Measurements from ENCODE around the gene TUBGCP3. TPM values are rescaled to one million over a fixed set of nuclear protein-coding genes. Genes with fewer than 3 reads are reported as not detected.

TUBGCP3 gene
- total RNA-seq, 6 experiments from 2014 or later, result 16.5 to 28.5 (median 25.6) TPM

DNA sequence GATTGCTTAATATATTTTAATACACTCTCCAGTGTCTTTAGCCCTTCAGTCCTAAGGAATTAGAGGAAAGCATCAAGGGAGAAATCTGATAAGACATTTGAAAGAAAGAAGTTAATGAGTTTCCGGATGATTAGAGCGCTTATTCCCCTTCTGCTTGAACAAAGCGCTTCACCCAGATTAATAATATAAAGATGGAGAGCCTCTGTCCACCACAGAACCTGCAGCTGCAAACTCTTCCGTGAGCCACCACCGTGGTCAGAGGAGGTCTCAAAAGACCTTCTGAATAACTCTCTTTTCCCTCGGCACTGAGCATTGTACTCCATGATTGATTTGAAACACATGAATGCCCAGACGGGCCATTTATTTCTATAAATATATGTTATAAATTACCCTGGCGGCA is 14.2 kb upstream of the TUBGCP3 start:
- Mint-ChIP-seq H3K36me3 (ENCODE audit: low read depth) (no peaks in the 10 kb centered on the region), H3K9me3 (no peaks in the 10 kb centered on the region), H3K4me3 (no peak overlapping the region), H3K27ac (no peak overlapping the region), H3K27me3 (ENCODE audit: insufficient read depth) (no peaks in the 10 kb centered on the region; the same call in 1 of the 2 replicates), H3K4me1 (ENCODE audit: low read depth) (peaks cover 35% of the 10 kb centered on the region)
- TF ChIP-seq, protein P1, sequence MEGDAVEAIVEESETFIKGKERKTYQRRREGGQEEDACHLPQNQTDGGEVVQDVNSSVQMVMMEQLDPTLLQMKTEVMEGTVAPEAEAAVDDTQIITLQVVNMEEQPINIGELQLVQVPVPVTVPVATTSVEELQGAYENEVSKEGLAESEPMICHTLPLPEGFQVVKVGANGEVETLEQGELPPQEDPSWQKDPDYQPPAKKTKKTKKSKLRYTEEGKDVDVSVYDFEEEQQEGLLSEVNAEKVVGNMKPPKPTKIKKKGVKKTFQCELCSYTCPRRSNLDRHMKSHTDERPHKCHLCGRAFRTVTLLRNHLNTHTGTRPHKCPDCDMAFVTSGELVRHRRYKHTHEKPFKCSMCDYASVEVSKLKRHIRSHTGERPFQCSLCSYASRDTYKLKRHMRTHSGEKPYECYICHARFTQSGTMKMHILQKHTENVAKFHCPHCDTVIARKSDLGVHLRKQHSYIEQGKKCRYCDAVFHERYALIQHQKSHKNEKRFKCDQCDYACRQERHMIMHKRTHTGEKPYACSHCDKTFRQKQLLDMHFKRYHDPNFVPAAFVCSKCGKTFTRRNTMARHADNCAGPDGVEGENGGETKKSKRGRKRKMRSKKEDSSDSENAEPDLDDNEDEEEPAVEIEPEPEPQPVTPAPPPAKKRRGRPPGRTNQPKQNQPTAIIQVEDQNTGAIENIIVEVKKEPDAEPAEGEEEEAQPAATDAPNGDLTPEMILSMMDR (IDR thresholded peaks at IDR 0.05), result no peak
- no peak for DNase-seq

DNA sequence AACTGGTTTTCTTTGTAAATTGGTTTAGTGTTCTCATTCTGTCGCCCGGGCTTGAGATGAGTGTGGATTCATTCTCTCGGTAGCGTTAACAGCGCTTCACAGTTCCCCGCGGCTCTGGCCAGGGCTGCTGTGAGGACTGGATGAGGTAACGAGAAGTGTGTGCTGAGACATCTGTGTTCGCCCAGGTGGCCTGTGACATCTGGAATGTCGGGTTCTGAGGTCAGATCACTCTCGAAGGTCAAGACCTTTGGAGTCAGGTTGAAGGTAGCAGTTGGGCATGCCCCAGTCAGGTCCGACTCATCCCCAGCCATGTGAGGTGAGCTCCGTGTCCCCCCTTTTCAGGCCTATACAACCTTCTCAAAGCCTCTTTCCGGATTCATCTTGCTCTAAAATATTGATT is 13.4 kb upstream of the TUBGCP3 start:
- Mint-ChIP-seq H3K27ac (no peak overlapping the region), H3K4me3 (no peak overlapping the region), H3K36me3 (ENCODE audit: low read depth) (no peaks in the 10 kb centered on the region), H3K4me1 (ENCODE audit: low read depth) (peaks cover 30% of the 10 kb centered on the region), H3K27me3 (ENCODE audit: insufficient read depth) (no peaks in the 10 kb centered on the region; the same call in 1 of the 2 replicates), H3K9me3 (no peaks in the 10 kb centered on the region)
- TF ChIP-seq, protein P1 (IDR thresholded peaks at IDR 0.05), result no peak
- DNase-seq, result no peak

DNA sequence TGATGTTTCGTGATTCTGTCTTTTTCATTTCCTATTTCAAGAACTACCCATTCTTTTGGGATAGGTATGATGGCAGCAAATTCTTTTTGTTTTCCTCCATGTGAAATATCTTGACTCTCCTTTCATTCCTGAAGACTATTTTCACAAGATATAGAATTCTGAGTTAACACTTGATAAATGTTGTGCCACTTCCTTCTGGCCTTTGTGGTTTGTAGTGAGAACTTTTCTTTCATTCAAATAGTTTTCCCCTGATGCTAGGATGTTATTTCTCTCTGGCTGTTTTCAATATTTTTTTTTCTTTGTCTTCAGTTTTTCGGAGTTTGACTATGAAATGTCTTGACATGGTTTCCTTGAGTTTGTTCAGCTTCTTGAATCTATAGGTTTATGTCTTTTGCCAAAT is 8.3 kb upstream of the TUBGCP3 start:
- H3K27me3 Mint-ChIP-seq (ENCODE audit: insufficient read depth), result peaks cover 10% of the 10 kb centered on the region
- no peak overlapping the region for H3K27ac Mint-ChIP-seq
- H3K9me3 Mint-ChIP-seq, result no peaks in the 10 kb centered on the region
- no peak overlapping the region for H3K4me3 Mint-ChIP-seq
- no peaks in the 10 kb centered on the region for H3K4me1 Mint-ChIP-seq (ENCODE audit: low read depth)
- H3K36me3 Mint-ChIP-seq (ENCODE audit: low read depth), result no peaks in the 10 kb centered on the region
- TF ChIP-seq, protein P1 (IDR thresholded peaks at IDR 0.05), result no peak
- DNase-seq, result no peak

DNA sequence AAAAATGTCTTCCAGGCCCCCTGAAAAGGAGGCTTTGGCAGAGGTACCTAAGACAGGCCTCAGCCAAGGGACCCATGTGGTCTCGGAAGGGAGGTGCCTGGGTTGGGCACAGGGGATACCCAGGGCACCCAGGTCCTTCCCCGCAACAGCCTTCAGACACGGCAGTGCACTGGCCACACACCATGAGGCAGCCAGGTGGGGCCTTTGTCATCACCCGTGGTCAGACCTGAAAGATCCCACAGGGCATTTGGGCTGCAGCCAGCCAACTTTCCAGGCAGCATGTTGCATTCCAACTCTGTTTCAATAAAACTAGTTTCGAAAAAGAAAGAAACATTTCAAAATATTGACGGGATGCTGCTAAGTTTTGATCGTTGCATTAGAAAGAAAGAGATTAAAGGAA is 4.7 kb upstream of the TUBGCP3 start:
- no peak for DNase-seq
- H3K27ac Mint-ChIP-seq, result no peak overlapping the region
- H3K4me1 Mint-ChIP-seq (ENCODE audit: low read depth), result peaks cover 14% of the 10 kb centered on the region
- no peaks in the 10 kb centered on the region for H3K36me3 Mint-ChIP-seq (ENCODE audit: low read depth)
- TF ChIP-seq, protein P1 (IDR thresholded peaks at IDR 0.05), result no peak
- H3K27me3 Mint-ChIP-seq (ENCODE audit: insufficient read depth), result peaks cover 10% of the 10 kb centered on the region
- H3K4me3 Mint-ChIP-seq, result no peak overlapping the region
- H3K9me3 Mint-ChIP-seq, result no peaks in the 10 kb centered on the region

DNA sequence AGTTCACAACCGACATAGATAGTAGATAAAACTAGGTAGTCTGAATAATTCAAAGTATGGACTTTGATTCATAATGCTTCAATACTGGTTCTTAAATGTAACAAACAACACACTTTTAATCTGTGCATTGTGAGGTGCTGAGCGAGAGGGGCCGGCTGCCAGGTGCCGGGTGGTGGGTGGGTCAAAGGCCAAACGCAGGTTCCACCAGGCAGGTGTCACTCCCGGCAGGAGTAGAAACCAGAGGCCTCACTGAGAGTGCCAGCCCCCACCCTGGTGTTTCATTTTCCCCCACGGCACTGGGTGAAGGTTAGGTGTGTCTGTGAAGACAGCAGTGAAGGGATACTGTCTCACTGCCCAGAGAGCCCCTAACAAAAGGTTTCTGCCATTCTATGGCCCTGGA is 4.2 kb upstream of the TUBGCP3 start:
- H3K27me3 Mint-ChIP-seq (ENCODE audit: insufficient read depth), result peaks cover 10% of the 10 kb centered on the region
- H3K27ac Mint-ChIP-seq, result no peak overlapping the region
- H3K9me3 Mint-ChIP-seq, result no peaks in the 10 kb centered on the region
- H3K4me1 Mint-ChIP-seq (ENCODE audit: low read depth), result peaks cover 17% of the 10 kb centered on the region
- no peak for DNase-seq
- TF ChIP-seq, protein P1 (IDR thresholded peaks at IDR 0.05), result no peak
- H3K36me3 Mint-ChIP-seq (ENCODE audit: low read depth), result no peaks in the 10 kb centered on the region
- H3K4me3 Mint-ChIP-seq, result no peak overlapping the region
